ENCODE measurements around the gene MKRN1.

The MKRN1 gene

GRCh38 chr7:140415361-140415760 is 63.9 kb downstream of the MKRN1 start:
- DNase-seq (ENCODE audit: low spot score): no peak
- TF ChIP-seq, protein P1, sequence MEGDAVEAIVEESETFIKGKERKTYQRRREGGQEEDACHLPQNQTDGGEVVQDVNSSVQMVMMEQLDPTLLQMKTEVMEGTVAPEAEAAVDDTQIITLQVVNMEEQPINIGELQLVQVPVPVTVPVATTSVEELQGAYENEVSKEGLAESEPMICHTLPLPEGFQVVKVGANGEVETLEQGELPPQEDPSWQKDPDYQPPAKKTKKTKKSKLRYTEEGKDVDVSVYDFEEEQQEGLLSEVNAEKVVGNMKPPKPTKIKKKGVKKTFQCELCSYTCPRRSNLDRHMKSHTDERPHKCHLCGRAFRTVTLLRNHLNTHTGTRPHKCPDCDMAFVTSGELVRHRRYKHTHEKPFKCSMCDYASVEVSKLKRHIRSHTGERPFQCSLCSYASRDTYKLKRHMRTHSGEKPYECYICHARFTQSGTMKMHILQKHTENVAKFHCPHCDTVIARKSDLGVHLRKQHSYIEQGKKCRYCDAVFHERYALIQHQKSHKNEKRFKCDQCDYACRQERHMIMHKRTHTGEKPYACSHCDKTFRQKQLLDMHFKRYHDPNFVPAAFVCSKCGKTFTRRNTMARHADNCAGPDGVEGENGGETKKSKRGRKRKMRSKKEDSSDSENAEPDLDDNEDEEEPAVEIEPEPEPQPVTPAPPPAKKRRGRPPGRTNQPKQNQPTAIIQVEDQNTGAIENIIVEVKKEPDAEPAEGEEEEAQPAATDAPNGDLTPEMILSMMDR (IDR thresholded peaks at IDR 0.05; ENCODE audit: extremely low read depth, missing control alignments): no peak

- no peak for DNase-seq (ENCODE audit: low spot score)
- TF ChIP-seq, protein P1 (IDR thresholded peaks at IDR 0.05; ENCODE audit: extremely low read depth, missing control alignments): no peak
These were observed 74.7 kb downstream of the MKRN1 start for GRCh38 chr7:140404565-140405065.

DNA sequence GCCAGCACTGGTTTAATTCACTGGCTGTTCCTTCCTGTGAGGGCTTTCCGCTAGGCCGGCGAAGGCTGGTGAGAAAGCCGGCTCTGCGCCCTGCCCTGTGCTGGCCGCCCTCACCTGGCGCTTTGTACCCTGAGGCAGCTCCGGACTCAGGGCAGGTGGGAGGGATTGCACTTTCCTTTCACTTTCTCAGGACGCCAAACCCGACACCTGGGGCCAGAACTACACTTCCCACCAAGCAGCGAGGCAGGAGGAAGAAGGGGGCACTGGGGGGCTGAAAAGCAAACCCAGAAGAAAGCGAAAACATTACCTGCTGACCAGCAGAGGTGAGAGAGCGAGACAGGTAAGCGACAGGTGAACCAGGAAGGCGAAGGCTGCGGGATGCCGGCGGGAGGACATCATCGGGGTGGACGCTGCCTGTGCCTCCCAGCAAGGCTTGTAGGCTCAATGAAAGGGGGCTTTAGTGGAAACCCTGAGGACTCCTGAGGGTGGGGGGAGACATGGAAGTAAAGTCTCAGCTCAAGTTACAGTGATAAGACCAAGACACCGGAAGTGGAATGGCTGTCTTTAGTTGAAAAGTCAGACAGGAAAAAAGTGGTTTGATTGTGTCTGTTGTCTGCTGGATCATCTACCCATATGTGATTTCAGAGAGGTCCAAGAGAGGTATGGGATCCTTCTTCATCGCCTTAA is 75.3 kb downstream of the MKRN1 start, which contains the start of gene RAB19:
Gene RAB19 (plus strand): TSS at position 181 of the 687 bp plus-strand sequence. CDS start 3,589 bp downstream, outside the sequence.
- DNase-seq (ENCODE audit: low spot score): peak; percentile 43
- TF ChIP-seq, protein P1 (IDR thresholded peaks at IDR 0.05; ENCODE audit: extremely low read depth, missing control alignments): no peak
